ENCODE measurements around the gene DIDO1. TPM values are rescaled to one million over a fixed set of nuclear protein-coding genes. Genes with fewer than 3 reads are reported as not detected.

DIDO1 gene
- total RNA-seq, 1 experiment from 2014 or later, result 33.2 TPM

DNA sequence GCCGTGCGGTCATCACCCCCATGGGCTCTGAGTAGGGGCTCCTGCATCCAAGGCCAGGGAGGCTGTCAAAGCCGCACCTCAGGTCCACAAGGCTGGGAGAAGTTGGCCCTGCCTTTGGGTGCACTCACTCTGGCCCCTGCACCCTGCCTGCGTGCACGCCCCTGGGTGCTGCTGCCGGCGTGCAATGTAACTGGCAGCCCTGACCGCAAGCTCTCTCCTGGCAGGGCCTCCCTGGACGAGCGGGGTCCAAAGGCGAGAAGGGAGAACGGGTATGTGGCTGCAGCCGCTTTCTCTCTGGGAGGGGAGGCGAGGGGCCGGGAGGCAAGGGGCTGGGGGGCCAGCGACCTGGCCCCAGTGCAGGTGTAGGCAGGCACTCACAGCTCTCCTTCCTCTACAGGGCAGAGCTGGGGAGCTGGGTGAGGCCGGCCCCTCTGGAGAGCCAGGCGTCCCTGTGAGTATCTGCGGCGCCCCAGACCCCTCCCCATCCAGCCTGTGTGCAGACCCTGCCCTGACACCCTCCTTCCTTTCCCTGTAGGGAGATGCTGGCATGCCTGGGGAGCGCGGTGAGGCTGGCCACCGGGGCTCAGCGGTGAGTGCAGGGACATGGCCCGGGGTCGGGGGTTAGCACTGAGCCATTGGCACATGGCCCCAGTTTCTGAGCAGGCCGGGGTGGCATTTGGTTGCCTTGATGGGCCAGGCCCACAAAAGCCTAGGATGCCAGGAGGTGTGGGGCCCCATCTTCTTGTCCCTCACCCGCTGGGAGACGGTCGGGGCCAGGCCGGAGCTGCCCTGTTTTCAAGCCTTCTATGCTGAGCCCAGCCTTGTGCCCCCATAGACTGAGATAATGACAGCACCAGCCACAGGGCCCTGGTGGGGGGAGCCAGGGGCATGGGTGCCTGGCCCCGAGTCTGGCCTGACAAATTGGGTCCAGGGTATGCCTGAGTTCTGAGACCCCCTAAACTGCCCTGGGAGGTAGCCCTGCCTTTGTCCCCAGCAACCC lies 96.8 kb downstream of the DIDO1 start:
- H3K27ac ChIP-seq (ENCODE audit: low read length), result no peak overlapping the region
- H2AFZ ChIP-seq (ENCODE audit: low read length), result no peak overlapping the region
- intact Hi-C loops (cut with micrococcal nuclease), result loop anchor here (10.0 kb wide), 1 partner anchor 95 kb away; the partner anchor contains the start of gene DIDO1
- no peaks in the 10 kb centered on the region for H3K9me2 ChIP-seq (replicated peaks; ENCODE audit: low read length)
- peaks cover 19% of the 10 kb centered on the region for H3K4me1 ChIP-seq (ENCODE audit: insufficient read depth, low read length)
- no peak overlapping the region for H3K9ac ChIP-seq (ENCODE audit: low read length)
- TF ChIP-seq EZH2phosphoT487 (IDR thresholded peaks at IDR 0.05; ENCODE audit: borderline replicate concordance, low read length), result no peak
- TF ChIP-seq, protein P1, sequence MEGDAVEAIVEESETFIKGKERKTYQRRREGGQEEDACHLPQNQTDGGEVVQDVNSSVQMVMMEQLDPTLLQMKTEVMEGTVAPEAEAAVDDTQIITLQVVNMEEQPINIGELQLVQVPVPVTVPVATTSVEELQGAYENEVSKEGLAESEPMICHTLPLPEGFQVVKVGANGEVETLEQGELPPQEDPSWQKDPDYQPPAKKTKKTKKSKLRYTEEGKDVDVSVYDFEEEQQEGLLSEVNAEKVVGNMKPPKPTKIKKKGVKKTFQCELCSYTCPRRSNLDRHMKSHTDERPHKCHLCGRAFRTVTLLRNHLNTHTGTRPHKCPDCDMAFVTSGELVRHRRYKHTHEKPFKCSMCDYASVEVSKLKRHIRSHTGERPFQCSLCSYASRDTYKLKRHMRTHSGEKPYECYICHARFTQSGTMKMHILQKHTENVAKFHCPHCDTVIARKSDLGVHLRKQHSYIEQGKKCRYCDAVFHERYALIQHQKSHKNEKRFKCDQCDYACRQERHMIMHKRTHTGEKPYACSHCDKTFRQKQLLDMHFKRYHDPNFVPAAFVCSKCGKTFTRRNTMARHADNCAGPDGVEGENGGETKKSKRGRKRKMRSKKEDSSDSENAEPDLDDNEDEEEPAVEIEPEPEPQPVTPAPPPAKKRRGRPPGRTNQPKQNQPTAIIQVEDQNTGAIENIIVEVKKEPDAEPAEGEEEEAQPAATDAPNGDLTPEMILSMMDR (conservative IDR thresholded peaks at IDR 0.05; ENCODE audit: low read depth, low read length), result no peak
- TF ChIP-seq EZH2 (IDR thresholded peaks at IDR 0.05; ENCODE audit: low read length, unreplicated experiment), result no peak
- no peak overlapping the region for H3K4me2 ChIP-seq (ENCODE audit: low read length)
- H3F3A ChIP-seq (ENCODE audit: low read length, unreplicated experiment), result no peaks in the 10 kb centered on the region
- no peaks in the 10 kb centered on the region for H3K79me2 ChIP-seq (ENCODE audit: low read length)
- no peaks in the 10 kb centered on the region for H4K20me1 ChIP-seq (ENCODE audit: low read length)
- ChIA-PET CTCF (no interaction called here), POLR2A (ENCODE audit: unreplicated experiment) (no interaction called here)
- DNase-seq (no peak), ATAC-seq (no peak)
- H3K27me3 ChIP-seq (ENCODE audit: low read length), result no peaks in the 10 kb centered on the region
- no peak overlapping the region for H3K4me3 ChIP-seq (ENCODE audit: low read length)
- no peaks in the 10 kb centered on the region for H3K36me3 ChIP-seq (ENCODE audit: low read depth, low read length)
- BruUV-seq (replicated peaks), result no TSS peak
- no peaks in the 10 kb centered on the region for H3K9me3 ChIP-seq (ENCODE audit: low read length)

DNA sequence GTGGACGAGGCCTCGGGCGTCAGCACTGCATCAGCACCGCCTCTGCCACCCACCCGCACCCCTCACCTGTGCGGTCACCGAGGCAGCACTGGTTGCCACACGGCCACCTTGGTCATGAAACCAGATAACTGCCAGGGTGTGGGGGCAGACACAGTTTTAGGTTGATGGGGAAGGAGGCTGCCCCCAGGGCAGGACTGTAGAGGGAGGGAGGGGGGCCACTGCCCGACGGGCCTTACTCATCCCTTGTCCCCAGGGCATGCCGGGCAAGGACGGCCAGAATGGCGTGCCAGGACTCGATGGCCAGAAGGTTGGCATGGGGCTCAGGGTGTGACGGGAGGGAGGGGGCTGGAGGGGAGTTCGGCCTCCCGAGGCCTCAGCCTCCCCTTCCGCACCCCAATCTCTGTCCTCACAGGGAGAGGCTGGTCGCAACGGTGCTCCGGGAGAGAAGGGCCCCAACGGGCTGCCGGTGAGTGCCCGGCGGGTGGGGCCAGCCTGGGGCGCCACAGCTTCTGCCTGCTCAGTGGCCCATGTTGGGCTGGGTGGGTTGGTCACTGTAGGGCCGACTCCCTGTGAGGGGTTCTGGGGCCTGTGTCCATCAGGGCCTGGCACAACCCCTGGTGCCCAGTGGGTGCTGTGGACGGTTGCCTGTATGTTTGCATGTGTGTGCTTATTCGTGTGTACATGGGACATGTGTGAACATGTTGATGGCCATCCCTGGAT lies 97.6 kb downstream of the DIDO1 start:
- H3K4me3 ChIP-seq (ENCODE audit: low read length), result no peak overlapping the region
- H3K79me2 ChIP-seq (ENCODE audit: low read length), result no peaks in the 10 kb centered on the region
- TF ChIP-seq, protein P1 (conservative IDR thresholded peaks at IDR 0.05; ENCODE audit: low read depth, low read length), result no peak
- TF ChIP-seq EZH2 (IDR thresholded peaks at IDR 0.05; ENCODE audit: low read length, unreplicated experiment), result no peak
- no peak for TF ChIP-seq EZH2phosphoT487 (IDR thresholded peaks at IDR 0.05; ENCODE audit: borderline replicate concordance, low read length)
- H3K4me2 ChIP-seq (ENCODE audit: low read length), result no peak overlapping the region
- H4K20me1 ChIP-seq (ENCODE audit: low read length), result no peaks in the 10 kb centered on the region
- no peak overlapping the region for H3K27ac ChIP-seq (ENCODE audit: low read length)
- no peak overlapping the region for H2AFZ ChIP-seq (ENCODE audit: low read length)
- no TSS peak for BruUV-seq (replicated peaks)
- H3K9ac ChIP-seq (ENCODE audit: low read length), result no peak overlapping the region
- intact Hi-C loops (cut with micrococcal nuclease), result loop anchor here (10.0 kb wide), 1 partner anchor 96 kb away; the partner anchor contains the start of gene DIDO1
- DNase-seq (no peak), ATAC-seq (no peak)
- no peaks in the 10 kb centered on the region for H3K36me3 ChIP-seq (ENCODE audit: low read depth, low read length)
- no peaks in the 10 kb centered on the region for H3K9me2 ChIP-seq (replicated peaks; ENCODE audit: low read length)
- ChIA-PET CTCF (no interaction called here), POLR2A (ENCODE audit: unreplicated experiment) (no interaction called here)
- no peaks in the 10 kb centered on the region for H3K9me3 ChIP-seq (ENCODE audit: low read length)
- H3F3A ChIP-seq (ENCODE audit: low read length, unreplicated experiment), result no peaks in the 10 kb centered on the region
- H3K27me3 ChIP-seq (ENCODE audit: low read length), result no peaks in the 10 kb centered on the region
- H3K4me1 ChIP-seq (ENCODE audit: insufficient read depth, low read length), result peaks cover 23% of the 10 kb centered on the region

Data from PC-3 (cell line).